Measurements from ENCODE around the gene PPIP5K1. TPM values are rescaled to one million over a fixed set of nuclear protein-coding genes. Genes with fewer than 3 reads are reported as not detected.
"Not testable (repeated sequence)": the region's sequence is repeated elsewhere in the genome, so short reads cannot be mapped to it uniquely, and the experiment has no call there.

The PPIP5K1 gene
- 10 to 100 TPM; 61.1 to 88.8 TPM for total RNA-seq

DNA sequence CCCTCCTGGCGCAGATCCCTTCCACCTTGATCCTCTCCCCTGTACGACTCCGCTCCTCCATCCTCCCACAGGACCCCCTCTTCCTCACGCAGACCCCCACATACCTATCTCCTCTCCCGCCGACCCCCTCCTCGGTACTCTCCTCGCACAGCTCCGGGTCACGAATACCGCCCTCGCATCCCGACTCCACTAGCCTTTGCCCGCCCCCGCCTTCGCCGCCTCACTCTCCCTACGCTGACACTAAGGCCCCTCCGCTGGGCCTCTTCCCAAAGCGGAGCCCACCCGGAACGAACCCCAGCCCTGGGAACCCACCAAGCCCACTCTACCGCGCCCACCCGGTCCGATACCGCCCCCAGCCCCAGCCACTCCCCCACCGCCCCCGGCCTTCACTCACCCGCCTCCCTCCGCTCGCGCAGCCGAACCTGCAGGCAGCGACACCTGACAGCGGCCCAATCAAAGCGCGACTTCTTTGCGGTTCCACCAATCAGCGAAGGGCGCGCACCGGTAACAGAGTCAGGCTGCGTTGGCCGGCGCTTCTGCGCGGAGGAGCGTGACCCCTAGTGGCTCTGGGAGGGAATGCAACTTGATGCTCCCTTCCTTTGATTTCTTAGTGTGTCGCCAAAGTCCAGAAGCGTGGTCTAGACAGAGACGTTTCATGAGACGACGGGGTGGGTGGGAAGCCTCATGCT, at the start of gene PPIP5K1:
PPIP5K1 (minus strand) TSS at position 431 of the 689 bp plus-strand sequence. CDS start 5,704 bp downstream, outside the sequence.
- not testable (repeated sequence) for H3K36me3 Mint-ChIP-seq; DNase-seq (ENCODE audit: low spot score); H3K27me3 Mint-ChIP-seq; H3K4me3 Mint-ChIP-seq; H3K27ac Mint-ChIP-seq; H3K9me3 Mint-ChIP-seq; H3K4me1 Mint-ChIP-seq (ENCODE audit: low read depth in 2 of 2)
- peak; percentile 99 for ATAC-seq

DNA sequence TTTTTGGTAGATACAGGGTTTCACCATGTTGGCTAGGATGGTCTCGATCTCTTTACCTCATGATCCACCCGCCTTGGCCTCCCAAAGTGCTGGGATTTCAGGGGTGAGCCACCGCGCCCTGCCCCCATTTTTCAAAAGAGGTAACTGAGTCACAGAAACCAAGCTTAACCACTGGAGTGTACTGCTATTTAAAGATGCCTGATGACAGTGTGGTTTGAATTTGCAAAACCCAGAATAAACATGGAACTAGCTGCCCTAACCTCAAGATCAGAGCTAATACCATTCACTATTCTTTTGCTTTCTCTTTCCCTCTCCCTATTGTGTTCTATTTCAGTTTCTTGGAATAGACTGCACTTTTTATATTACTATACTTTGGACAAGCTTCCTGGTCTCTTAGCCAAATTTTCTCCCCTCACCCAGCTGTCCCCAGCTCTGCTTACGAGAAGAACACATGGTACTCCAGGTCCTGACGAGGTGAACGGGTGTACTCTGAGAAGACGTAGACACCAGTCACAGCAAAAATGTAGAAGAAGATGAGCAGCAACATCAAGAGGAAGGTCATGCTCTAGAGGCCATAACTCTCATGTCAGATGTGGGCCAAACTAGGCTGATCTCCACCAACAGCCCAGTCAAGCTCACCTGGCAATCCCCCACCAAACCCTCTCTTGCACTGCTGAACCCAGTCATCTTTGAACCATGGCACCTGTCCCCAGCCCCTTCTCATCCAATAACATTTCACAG, 48.6 kb upstream of the PPIP5K1 start:
- not testable (repeated sequence) for H3K27ac Mint-ChIP-seq; H3K36me3 Mint-ChIP-seq; H3K4me3 Mint-ChIP-seq; H3K9me3 Mint-ChIP-seq; ATAC-seq; H3K4me1 Mint-ChIP-seq (ENCODE audit: low read depth in 2 of 2); H3K27me3 Mint-ChIP-seq; DNase-seq (ENCODE audit: low spot score)

DNA sequence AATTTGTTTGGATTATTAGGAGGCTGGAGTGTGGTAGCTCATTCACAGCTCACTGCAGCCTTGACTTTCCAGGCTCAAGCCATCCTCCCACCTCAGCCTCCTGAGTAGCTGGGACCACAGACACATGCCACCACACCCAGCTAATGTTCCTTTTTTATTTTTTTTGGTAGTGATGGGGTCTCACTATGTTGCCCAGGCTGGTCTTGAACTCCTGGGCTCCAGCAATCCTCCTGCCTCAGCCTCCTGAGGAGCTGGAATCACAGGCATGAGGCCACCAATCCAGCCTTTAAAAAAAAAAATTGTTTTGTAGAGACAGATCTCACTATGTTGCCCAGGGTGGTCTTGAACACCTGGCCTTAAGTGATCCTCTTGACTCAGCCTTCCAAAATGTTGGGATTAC, 36.9 kb upstream of the PPIP5K1 start:
- H3K36me3 Mint-ChIP-seq, ATAC-seq, H3K27ac Mint-ChIP-seq: not testable (repeated sequence)

DNA sequence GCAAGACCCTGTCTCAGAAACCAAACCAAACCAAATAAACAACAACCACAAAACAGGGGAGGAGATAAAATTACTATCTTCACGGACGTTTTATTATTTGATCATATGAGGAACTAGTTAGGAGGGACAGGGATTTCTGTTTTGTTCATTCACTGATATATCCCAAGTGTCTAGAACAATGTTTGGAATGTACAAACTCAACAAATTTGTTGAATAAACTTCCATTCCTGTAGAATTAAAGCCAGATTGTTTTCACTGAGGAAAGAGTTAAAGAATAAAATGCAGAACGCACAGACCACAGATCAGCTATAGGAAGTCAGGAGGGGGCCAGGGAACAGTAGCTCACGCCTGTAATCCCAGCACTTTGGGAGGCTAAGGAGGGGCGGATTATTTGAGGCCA, 35.1 kb upstream of the PPIP5K1 start:
- Mint-ChIP-seq H3K4me1 (ENCODE audit: low read depth in 2 of 2) (no peaks in the 10 kb centered on the region), H3K27me3 (peaks cover 4 to 7% of the 10 kb centered on the region in 2 donors), H3K9me3 (no peaks in the 10 kb centered on the region), H3K36me3 (no peaks in the 10 kb centered on the region), H3K4me3 (no peak overlapping the region), H3K27ac (no peak overlapping the region)
- DNase-seq (ENCODE audit: low spot score), result no peak
- ATAC-seq, result no peak

More for the DNA sequence above, 36.9 kb upstream of the PPIP5K1 start:
- H3K4me3 Mint-ChIP-seq; DNase-seq (ENCODE audit: low spot score); H3K4me1 Mint-ChIP-seq (ENCODE audit: low read depth in 2 of 2); H3K27me3 Mint-ChIP-seq; H3K9me3 Mint-ChIP-seq: not testable (repeated sequence)

DNA sequence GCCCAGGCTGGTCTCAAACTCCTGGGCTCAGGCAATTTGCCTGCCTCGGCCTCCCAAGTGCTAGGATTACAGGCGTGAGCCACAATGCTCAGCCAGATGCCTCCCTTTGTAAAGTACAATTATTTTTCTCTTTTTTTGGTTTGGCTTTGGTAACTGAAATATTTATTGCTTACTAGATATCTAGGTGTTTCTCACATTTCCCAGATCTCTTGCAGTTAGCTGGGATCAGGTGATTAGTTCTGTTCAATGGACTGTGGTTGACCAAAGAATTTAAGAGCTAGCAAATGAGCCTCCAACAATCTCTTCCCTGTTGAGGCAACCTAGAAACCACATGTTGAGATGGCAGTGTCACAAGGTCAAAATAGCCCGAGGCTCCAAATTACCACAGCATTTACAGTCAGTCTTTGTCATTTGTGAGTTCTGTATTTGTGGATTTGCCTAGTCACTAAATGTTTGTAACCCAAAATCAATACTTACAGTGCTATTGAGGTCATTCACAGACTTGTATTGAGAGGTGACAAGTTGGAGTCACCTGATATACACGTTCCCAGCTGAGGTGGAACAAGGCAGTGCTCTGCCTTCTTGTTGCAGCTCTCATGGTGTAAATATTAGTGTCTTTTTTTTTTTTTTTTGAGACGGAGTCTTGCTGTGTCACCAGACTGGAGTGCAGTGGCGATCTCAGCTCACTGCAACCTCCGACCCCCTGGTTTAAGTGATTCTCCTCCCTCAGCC, 32.2 kb upstream of the PPIP5K1 start:
- not testable (repeated sequence) for H3K27ac Mint-ChIP-seq; ATAC-seq; H3K4me1 Mint-ChIP-seq (ENCODE audit: low read depth in 2 of 2); H3K36me3 Mint-ChIP-seq; H3K4me3 Mint-ChIP-seq; H3K9me3 Mint-ChIP-seq; DNase-seq (ENCODE audit: low spot score)
- peaks cover 8 to 13% of the 10 kb centered on the region in 2 donors for H3K27me3 Mint-ChIP-seq

DNA sequence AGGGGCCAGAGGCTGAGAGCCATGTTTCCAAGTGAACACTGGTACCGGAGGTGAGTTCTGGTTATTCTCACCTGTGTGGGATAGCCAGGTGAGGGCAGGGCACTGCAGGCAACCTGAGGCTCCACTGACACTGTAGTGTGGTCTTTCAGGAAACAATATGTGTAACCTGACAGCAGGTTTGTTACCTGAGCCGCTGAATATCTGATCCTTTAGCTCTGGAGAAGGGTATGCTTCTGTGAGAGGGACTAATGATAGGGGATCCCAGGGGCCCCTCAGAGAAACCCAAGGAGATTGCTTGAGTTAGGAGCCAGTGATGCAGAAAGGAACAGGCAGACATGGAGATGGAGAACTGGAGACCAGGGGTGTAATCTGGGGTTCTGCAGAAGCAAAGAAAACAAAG, 28.7 kb upstream of the PPIP5K1 start, which contains the start of gene STRC:
STRC (minus strand) TSS at position 101 of the 400 bp plus-strand sequence; CDS start at position 23, 78 bp downstream.
- H3K27ac Mint-ChIP-seq, result not testable (repeated sequence)

DNA sequence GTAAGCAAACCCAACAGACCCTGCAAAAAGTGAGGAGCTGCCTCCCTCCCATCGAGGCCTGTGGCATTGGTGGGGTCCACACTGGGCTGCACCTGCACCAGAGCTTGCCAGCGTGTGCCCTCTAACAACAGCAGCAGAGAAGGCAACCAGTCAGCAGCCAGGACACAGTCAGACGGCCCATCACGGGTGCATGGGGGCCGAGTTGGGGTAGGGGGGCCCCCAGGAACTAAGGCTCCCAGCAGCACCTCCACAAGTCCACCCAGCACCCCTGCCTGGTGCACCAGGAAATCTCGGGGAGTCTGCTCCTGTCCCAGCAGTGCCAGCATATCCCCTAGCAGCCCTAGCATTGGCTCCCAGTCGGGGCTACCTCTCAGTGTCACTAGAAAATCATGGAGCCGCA, 27.7 kb upstream of the PPIP5K1 start:
- not testable (repeated sequence) for H3K27ac Mint-ChIP-seq; H3K36me3 Mint-ChIP-seq; DNase-seq (ENCODE audit: low spot score); ATAC-seq; H3K4me1 Mint-ChIP-seq (ENCODE audit: low read depth in 2 of 2); H3K9me3 Mint-ChIP-seq; H3K4me3 Mint-ChIP-seq; H3K27me3 Mint-ChIP-seq

More for the DNA sequence above, 28.7 kb upstream of the PPIP5K1 start, which contains the start of gene STRC:
- not testable (repeated sequence) for H3K4me3 Mint-ChIP-seq; DNase-seq (ENCODE audit: low spot score); H3K9me3 Mint-ChIP-seq; ATAC-seq; H3K4me1 Mint-ChIP-seq (ENCODE audit: low read depth in 2 of 2); H3K27me3 Mint-ChIP-seq; H3K36me3 Mint-ChIP-seq

DNA sequence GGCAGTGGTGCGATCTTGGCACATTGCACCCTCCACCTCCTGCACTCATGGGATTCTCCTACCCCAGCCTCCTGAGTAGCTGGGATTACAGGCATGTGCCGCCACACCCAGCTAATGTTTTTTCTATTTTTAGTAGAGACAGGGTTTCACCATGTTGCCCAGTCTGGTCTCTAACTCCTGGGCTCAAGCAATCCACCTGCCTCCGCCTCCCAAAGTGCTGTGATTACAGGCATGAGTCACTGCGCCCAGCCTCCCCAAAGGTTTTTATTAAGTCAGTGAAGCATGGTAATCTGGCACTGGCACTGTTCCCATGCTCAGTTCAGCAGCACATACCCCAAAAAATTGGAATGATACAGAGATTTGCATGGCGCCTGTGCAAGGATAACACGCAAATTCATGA, 12.2 kb upstream of the PPIP5K1 start:
- DNase-seq (ENCODE audit: low spot score); H3K36me3 Mint-ChIP-seq; H3K4me3 Mint-ChIP-seq; H3K9me3 Mint-ChIP-seq; H3K27ac Mint-ChIP-seq; ATAC-seq; H3K4me1 Mint-ChIP-seq (ENCODE audit: low read depth in 2 of 2): not testable (repeated sequence)
- H3K27me3 Mint-ChIP-seq, result peaks cover 30 to 38% of the 10 kb centered on the region in 2 donors

DNA sequence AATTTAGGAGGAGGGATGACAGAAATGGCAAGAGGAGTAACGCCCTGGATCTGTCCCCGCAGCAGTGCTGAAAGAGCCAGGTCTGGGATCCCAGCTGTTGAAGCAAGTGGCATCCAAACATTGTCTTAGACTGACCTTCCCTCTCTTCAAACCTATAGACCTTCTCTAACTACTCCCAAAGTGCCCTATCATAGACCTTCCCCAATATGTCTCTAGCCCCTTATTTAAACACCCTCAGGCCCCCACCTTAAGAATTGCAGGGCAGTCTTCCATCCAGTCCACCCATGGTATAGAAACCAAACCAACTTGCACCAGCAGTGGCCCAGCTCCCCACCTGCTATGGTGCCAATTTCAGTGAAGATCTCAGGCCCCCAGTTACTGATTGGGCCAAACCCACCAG, 10.2 kb upstream of the PPIP5K1 start:
- DNase-seq (ENCODE audit: low spot score); H3K9me3 Mint-ChIP-seq; H3K36me3 Mint-ChIP-seq; H3K4me1 Mint-ChIP-seq (ENCODE audit: low read depth in 2 of 2); H3K4me3 Mint-ChIP-seq; H3K27ac Mint-ChIP-seq: not testable (repeated sequence)
- peak in 1 of 2 donors; percentile 36 for ATAC-seq
- H3K27me3 Mint-ChIP-seq, result peaks cover 36 to 44% of the 10 kb centered on the region in 2 donors

DNA sequence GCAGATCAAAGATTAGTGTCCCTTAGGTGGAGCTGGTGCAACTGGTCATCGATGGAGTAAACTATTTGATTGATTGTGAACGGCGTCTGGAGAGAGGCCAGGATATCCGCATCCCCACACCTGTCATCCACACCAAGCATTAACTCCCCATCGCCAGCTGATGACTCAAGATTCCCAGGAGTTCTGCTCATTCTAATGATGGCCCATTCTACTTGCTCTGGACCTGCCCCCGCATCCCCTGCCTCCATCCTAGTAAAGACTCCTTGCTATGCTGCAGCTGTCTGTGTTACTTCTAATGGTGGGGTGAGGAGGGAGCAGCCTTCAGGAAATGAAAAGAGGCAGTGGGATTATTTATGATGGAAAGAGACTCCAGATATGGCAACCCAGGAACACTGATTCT, 9.1 kb upstream of the PPIP5K1 start:
- not testable (repeated sequence) for H3K36me3 Mint-ChIP-seq; H3K9me3 Mint-ChIP-seq; ATAC-seq; DNase-seq (ENCODE audit: low spot score); H3K4me3 Mint-ChIP-seq; H3K27ac Mint-ChIP-seq; H3K4me1 Mint-ChIP-seq (ENCODE audit: low read depth in 2 of 2)
- peaks cover 34 to 37% of the 10 kb centered on the region in 2 donors for H3K27me3 Mint-ChIP-seq

DNA sequence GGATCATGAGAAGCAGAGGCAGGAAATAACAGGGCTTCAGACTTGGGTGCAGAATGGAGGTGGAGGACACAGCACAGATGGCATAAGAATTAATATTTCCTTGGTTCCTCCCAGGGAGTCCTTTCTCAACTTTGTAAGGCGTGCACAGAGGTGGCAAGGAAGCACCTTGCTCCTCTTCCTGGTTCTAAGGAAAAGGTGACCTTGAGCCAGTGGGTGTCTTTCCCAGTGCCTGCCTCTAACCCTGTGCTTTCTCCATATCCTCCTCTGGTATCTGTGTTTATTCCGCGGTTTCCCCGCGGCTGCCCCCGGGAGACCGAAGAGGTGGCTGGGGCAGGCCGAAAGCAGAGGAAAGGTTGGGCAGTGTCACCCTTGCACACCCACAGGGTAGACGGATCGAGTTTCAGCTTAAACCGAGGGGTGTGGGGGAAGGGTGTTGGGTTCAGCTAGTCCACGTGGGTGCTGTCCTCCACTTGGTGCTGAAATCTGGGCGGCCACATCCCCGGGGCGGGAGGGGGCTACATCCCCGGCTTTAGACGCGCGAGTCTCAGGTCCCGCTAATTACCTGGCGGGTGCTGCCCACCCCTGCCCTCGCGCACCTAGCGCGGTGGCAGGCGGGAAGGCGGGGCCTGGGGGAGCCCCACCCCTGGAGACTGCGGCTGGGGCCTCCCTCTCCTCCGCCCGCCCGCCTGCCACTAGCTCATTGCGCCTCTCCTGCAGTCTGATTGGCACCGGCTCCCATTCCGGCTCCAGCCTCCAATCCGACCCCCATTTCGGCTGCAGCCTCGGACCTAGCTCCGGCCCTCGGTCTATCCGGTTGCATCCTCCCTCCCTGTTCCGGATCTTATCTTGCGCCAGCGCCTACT, 3.6 kb upstream of the PPIP5K1 start, which contains the start of gene CKMT1B:
CKMT1B (plus strand) TSS at position 700 of the 863 bp plus-strand sequence. CDS start 192 bp downstream, outside the sequence.
- H3K36me3 Mint-ChIP-seq; H3K4me1 Mint-ChIP-seq (ENCODE audit: low read depth in 2 of 2); H3K9me3 Mint-ChIP-seq; DNase-seq (ENCODE audit: low spot score); H3K4me3 Mint-ChIP-seq; H3K27ac Mint-ChIP-seq: not testable (repeated sequence)
- ATAC-seq, result peak in 1 of 2 donors; percentile 14
- H3K27me3 Mint-ChIP-seq, result peaks cover 14 to 15% of the 10 kb centered on the region in 2 donors

DNA sequence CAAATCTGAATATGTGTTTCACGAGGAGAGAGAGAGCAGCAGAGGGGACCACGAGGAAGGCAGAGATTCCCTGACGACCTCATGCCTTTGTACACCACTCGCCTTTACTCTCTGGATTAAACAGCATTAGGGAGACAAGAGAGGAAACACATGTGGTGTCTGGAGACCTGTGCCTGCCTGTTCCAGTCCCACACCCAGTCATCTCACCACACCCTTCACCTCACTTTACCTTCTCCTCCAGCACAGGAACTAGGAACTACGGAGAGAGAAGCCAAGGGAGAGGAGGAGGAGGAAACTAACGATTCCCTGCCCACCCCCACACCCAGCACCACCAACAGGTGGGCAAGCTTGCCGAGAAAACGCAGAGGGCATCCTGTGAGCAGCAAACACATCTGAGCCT, 2.8 kb upstream of the PPIP5K1 start:
- ATAC-seq; H3K27ac Mint-ChIP-seq; H3K36me3 Mint-ChIP-seq; H3K4me1 Mint-ChIP-seq (ENCODE audit: low read depth in 2 of 2); DNase-seq (ENCODE audit: low spot score); H3K4me3 Mint-ChIP-seq; H3K9me3 Mint-ChIP-seq: not testable (repeated sequence)
- peaks cover 12% of the 10 kb centered on the region in 2 donors for H3K27me3 Mint-ChIP-seq

DNA sequence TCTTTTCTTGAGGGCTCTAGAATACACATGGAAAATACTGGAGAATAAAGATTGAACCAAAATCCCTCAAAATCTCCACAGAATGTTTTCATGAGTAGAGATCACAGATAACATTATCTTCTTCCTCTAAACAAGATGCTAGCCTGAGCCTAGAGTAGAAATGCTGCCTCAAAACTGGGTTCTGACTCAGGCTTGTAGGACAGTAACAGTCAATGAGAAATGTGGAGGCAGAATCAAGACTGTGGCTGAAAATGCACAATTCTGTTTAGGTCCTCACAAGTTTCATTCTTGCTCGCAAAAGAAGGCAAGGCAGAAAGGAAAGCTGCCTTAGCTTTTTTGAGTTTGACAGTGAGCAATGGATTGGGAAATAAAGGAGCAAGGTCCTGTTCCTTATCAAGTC, 15.4 kb downstream of the PPIP5K1 start:
- DNase-seq (ENCODE audit: low spot score); H3K27ac Mint-ChIP-seq; H3K27me3 Mint-ChIP-seq; H3K36me3 Mint-ChIP-seq; ATAC-seq; H3K9me3 Mint-ChIP-seq; H3K4me3 Mint-ChIP-seq; H3K4me1 Mint-ChIP-seq (ENCODE audit: low read depth in 2 of 2): not testable (repeated sequence)

Measured in natural killer cell treated with Interleukin-12 subunit alpha and Interleukin-12 subunit beta and Interleukin-15 and Interleukin-18, amount 100 ng/mL, for 72 hours (primary cell).